GM19463 (cell line): Measurements from ENCODE around the gene MRPS18A.
"Not testable (repeated sequence)": the region's sequence is repeated elsewhere in the genome, so short reads cannot be mapped to it uniquely, and the experiment has no call there.

Source experiments
- ATAC-seq: cut with Tn5 transposase; IDR thresholded peaks from one replicate; pipeline ENCODE4 v1.9.1; 2021; ENCODE audit warnings: mild to moderate bottlenecking, moderate library complexity; ENCODE audit not compliant: unreplicated experiment

MRPS18A gene

DNA sequence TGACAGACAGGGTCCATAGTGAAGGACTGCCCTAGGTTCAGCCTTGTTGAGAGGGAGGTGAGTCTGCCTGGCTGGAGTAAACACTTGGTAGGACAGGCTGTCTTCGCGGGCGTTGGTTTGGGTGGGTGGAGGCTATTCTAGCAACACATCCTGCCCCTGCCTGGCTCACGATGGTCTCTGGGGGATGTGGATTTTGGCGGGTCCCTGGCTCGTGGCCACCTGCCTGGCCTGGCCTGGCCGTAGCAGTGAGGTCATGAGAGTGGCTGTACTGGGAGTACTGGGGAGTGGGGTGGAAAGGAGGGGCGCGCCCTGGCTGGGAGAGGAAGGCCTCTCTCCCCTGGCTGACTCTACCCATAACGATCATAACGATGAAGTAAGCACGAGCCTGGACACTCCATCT, 30.2 kb upstream of the MRPS18A start:
- no peak for ATAC-seq

DNA sequence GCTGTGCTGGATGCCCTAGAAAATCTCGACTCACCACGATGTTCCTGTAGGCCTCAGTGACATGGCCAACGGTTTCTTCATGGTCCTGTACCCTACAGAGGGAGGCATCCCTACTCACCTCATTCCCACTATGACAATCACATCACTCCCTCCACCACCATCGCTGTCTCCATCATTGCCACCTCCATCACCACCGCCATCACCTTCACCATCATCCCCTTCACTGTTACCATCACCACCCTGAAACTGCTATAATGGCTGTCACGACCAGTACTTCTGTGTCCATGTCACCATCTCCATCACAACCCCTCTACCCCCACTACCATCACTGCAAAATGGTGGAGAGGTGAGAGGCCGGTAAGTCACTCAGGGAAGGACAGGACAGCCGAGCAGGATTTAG, 29.8 kb upstream of the MRPS18A start:
- ATAC-seq, result no peak

DNA sequence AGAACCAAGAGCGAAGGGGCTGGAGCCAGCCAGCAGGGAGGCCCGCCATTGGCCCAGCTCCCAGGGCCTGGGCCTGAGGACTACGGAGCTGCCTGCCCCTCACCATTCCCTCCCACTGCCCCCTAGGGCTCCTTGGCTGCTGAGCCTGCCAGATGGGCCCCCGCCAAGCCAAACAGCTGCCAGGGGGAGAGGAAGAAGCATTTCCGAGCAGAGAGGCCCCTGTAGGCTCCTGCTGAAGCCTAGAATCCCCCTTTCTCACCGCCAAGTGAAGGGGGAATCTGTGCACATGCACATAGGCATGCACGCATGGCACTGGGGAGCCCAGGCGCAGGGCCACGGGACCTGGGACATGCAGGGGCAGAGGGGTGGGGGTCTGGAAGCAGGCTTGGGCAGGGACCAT, 28.5 kb upstream of the MRPS18A start:
- no peak for ATAC-seq

DNA sequence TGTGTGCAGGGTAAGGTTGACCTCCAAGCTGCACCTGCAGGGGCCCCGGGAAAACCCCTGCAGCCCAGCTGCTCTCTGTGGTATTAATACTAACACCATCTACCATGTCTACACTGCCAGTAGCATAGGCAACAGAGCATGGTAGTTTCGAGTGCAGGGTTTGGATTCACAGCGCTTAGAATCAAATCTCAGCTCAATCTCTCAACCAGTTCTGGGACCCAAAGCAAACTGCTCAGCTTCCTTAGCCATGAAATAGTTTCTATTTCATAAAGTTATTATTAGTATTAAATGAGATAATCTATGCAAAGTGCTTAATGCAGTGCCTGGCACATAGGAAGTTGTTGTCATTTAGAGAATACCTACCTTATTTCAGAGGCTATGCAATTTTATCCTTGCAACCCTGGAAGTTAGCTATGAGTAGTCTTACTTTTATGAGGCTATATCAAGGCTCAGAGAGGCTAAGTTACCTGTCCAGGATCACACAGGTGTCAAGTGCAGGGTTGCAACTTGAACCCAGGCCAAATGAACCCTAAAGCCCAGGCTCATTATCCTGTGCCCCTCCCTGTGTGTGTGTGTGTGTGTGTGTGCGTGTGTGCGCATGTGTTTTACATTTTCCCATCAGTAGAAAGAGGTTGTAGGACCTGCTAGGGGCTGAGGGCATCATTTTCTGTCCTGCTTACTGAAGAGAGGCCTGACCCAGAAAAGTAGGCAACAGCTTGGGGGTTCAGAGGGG, 27.6 kb upstream of the MRPS18A start:
- peak; percentile 89 for ATAC-seq

DNA sequence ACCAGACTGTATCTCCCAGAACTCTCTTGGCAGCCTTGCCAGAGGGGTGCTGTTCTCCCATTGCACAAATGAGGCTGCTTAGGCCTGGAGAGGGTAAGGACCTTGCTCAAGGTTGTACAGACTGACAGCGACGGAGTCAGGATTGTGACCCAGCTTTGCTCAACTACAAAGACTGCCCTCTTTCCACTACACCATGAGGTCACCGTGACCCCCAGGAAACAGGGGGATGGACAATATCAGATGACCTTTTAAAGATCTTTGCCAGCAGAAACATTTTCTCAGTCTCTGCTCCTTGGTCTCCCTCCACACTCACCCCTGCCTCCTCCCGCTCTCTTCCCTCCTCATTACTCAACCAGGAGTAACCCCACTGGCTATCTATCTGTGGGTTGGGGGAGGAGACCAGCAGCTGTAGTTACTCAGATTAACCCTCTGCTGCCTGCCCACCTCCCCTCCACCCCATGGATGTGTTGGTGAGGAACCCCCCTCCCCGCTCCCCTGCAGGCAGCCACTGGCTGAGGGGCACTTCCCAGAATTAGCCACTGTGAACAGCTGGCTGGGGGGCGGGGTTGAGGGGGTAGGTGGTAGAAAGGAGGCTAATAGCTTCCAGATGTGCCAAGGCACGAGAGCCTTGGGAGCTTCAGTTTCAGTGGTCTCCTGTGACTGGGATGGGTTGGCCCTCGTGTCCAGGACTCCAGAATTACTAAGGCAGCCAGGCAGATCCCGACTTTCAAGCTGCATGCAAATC, 26.9 kb upstream of the MRPS18A start:
- ATAC-seq, result peak; percentile 22

DNA sequence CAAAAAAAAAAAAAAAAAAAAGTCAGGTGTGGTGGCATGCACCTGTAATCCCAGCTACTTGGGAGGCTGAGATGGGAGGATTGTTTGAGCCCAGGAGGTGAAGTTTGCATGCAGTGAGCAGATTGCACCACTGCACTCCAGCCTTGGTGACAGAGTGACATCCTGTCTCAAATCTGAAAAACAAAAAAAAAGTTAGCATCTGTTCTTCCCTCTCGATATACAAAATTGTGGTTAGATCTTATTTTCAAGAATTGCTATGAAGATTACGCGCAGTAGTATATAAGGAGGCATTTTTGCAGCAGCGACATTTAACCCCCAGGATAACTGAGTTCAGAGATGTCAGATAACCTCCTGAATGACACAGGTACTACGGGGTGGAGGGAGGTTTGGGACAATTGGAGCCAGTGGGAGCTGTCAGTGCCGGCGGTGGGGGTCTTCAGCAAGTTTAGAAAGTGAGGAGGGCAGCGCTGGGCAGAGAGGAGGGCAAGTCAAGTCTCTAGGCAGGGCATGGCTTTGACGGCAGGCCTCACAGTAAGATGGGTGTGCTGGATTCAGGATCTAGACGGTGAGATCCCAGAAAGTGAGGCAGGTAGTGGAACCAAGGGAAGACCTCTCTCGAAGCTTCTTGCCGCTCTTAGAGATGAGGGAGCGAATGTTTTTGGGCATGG, 26.2 kb upstream of the MRPS18A start:
- no peak for ATAC-seq

DNA sequence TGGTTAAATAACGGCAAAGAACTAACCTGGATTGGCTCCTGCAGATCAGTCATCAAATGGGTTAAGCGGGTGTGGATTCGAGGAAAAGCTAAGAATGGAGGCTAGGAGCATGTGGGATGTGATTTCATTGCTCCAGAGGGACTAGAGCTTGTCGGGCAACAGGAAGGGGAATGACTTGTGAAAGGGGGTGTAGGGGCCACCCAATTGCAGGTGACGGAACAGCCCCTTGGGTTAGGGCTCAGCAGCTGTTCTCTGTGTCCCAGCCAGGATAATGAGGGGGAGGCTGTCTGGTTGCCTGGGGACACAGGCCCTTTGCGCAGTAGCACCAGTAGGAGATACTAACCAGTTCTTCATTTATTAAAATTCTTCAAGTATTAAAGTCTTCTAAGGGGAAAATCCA, 25.0 kb upstream of the MRPS18A start:
- ATAC-seq, result no peak

DNA sequence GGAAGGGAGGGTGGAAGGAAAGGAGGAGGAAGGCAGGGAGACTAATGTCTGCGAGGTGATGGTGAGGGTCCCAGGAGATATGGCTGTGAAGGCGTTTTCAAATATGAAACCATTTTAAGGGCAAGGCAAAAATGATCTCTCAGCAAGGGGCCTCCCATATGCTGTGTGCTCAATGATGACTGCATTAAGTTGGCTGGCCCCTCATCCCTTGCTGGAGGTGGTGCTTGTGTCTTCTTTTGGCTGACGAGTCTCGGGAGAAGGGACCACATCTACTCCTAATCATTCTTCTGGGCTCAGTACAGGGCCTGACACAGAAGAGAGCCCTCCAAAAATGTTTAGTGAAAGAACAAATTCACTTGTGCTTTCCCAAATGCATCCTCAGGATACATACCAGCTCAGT, 23.0 kb upstream of the MRPS18A start:
- ATAC-seq, result no peak

DNA sequence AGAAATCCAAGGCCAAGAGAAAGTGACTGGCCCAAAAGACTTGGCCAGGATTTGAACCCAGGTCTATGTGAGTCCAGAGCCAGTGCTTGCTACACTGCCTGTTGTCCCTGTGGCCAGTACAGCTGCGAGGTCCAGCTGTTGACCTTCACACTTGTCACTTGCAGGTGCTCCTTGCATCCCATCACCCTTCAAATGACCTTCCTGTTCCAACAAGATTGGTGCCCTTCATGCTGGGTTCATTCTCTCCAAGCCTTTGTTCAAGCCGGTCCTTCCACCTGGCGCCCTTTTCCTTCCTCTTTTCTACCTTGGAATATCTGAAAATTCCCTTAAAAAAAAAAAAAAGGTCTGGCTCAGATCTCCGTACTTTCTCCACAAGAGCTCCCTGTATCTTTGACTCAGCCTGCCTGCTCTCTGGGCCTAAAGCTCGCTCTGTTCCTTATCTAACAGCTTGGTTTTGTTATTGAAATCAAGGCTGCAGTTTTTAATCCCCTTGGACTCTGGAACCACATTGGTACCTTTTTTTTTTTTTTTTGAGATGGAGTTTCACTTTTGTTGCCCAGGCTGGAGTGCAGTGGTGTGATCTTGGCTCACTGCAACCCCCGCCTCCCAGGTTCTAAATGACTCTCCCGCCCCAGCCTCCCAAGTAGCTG, 22.2 kb upstream of the MRPS18A start:
- no peak for ATAC-seq

DNA sequence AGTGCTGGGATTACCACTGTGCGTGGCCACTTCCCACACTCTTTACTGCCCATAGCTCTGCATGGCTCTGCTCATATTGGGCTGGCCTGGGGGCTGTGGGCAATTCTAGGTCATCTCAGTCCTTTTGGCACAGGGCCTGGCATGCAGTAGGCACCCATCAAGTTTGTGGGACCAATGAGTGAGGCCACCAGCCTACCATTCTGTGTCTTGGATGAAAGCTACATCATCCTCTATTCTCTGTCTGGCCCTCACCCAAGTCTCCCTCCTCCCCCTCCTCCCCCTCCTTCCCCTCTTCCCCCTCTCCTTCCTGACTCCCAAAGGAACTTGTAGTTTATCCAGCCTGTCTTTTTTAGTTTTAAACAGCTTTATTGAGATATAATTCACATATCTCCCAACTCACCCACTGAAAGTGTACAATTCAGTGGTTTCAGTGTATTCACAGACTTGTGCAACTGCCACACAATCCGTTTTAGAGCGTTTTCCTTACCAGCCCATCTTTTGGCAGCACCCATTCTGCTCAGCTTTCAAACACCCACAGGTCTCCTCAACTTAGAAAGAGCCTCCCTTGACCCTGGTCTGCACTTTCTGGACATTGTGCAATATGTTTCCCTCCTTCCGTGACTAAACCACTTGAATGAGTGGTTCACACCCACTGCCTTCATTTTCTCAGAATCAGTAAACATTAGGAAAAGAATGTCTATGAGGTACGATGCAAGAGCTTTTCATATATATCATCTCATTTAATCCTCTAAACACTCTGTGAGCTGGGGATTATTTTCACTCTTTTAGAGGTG, 21.5 kb upstream of the MRPS18A start:
- no peak for ATAC-seq

DNA sequence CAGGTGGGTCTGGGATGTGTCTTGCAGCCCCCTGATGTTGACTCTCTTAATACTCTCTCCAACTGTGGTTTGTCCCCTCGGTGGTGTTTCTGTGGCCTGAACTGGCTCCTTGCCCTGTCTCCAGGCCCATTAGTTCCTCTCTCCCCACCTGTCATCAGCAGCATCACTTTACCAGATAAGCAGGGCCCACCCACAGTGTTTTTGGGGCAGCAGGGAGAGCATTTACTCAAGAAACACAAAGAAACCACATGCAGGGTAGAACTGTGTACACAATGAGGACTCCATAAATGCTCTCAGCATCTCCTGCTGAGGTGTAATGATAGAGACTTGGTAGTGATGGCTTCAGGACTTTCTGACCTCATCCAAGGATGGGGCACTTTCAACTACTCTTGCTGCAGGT, 20.2 kb upstream of the MRPS18A start:
- ATAC-seq, result no peak

DNA sequence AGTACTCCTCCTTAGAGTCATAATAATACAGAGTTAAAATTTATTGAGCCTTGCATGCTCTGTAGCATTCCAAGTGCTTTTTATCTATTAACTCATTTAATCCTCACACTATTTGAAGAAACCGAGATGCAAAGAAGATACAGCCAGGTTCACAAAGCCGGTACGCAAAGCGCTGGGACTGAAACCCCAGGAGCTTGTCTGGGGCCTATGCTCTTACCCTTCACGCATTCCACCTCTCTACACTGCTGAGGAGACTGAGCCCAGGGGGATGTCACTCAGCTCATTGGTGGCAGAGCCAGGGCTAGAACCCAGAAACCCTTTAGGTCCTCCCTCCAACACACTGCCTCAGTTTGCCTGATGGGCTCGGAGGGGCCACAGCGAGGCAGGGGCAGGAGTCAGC, 19.7 kb upstream of the MRPS18A start:
- no peak for ATAC-seq

DNA sequence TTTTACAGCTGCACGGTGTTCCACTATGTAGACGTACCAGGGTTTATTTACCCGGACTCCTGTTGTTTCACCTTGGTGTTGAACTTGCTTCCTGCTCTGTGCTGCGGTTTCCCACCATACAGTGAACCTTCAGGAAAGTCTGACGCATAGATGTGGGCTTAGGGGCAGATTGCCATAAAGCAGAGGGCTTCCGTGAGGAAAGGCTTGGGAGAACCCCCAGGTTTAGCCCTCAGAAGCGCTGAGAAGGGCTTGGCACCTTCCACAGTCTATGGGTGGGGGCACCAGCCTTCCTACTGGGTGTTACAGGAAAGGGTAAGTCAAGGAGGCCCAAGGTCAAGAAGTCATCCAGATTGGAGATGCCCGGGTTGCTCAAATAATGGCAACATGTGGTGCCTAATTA, 19.2 kb upstream of the MRPS18A start:
- no peak for ATAC-seq

DNA sequence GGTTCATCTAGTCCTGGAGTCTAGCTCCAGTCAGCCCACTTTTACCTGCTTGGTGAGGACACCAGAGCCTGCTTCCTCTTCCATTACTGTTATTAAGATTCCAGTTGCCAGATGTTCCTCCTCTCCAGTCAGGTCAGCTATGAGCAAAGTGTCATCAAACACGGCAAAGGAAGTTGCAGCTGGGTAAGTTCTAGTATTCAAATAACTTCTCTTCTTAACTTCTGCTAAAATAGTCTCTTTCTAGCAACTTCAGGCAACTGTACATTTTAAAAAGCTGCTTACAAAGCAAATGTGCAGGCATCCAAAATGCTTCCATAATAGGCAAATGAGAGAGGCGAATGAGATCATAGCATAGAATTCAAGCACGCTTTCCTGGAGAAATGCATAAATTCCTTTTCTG, 18.4 kb upstream of the MRPS18A start:
- no peak for ATAC-seq

DNA sequence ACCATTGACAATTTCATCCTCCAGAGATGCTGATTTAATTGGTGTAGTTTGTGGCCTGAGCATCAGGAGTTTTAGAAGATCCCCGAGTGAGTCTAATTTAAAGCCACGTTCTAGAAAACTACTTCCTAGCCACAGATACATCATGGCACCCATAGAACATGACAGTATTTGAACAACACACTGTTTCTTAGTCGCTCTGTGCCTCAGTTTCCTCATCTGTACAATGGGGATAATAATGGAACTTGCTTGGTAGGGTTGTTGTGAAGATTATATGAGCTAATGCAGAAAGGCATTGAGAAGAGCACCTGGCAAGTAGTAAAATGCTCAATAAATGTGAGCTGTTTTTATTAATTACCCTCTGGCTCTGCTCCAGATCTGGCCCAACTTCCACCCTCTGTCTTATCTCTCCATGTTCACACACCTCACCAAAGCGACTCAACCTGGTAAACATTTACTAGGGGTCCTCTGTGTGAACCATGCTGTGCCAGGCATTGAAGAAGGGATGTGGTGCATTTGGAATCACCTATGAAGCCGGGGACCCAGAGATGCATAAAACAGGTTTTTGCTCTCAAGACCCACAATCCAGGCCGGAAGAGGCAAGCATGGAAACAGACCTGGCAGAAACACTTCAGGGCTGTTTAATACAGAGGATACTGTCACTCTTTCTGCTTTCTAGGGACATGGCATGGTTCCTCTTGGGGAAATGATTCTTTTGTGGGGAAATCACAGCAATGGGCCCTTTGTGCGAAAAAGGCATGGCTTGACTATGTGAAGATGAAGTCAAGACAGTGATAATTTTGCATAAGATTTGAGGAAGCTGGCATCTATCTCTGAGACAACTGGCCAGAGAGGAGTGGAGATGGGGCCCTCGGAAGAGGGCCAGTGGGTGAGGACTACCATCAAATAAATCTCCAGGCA, 16.2 kb upstream of the MRPS18A start:
- ATAC-seq, result no peak

DNA sequence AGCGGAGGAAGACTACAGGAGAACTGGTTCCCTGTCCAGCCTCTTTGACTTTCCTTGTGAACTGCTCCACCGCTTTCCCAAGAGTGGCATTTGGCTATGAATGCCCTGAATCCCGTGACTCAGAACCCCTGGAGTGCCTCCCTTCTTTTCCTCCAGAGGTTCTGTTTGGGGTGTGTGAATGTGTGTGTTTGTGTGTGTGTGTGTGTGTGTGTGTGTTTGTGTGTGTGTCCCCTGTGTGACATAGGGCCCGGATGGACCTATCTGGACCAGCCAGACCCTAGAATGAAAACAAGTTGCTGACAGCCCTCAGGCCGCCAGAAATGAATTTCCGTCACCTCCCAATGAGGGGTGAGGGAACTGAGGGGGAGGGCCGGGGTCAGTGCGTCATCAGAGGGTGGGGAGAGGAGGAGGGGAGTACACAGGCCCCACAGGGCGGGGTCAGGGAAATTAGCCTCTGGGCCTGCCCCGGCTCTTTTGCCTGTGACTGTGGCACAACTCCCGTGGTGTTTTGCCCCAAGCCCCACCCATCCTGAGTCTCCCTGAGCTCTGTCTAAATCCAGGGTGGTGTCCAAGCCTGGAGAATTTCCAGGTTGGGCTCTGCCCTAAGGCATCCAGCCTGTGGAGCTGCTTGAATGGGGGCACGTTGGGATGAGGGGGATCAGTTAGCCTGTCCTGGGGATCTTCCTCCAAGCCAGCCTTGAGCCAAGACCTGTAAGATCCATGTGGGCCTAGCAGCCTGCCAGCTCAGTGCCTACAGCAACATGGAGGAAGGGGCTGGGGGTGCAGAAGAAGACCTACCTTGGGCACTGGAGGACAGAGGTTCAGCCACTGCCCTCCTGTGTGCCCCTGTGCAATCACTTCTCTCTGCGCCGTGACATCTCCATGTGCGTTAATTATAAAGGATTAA, 15.2 kb upstream of the MRPS18A start:
- ATAC-seq, result peak; percentile 85

DNA sequence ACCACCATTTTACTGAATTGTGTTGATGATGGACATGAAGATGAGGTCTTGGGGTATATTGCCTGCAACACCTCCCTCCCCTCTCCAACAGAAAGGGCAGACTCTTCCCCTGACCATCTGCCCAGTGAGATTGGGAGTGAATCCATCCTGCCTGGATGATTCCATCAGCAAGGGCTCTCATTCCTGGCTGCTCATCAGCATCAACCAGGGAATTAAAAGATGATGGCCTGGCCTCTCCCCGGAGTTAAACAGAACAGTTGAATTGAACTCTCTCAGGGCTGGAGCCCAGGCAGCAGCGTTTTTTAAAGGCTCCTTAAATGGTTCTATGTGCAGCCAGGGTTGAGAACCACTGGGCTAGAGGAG, 14.6 kb upstream of the MRPS18A start:
- no peak for ATAC-seq

DNA sequence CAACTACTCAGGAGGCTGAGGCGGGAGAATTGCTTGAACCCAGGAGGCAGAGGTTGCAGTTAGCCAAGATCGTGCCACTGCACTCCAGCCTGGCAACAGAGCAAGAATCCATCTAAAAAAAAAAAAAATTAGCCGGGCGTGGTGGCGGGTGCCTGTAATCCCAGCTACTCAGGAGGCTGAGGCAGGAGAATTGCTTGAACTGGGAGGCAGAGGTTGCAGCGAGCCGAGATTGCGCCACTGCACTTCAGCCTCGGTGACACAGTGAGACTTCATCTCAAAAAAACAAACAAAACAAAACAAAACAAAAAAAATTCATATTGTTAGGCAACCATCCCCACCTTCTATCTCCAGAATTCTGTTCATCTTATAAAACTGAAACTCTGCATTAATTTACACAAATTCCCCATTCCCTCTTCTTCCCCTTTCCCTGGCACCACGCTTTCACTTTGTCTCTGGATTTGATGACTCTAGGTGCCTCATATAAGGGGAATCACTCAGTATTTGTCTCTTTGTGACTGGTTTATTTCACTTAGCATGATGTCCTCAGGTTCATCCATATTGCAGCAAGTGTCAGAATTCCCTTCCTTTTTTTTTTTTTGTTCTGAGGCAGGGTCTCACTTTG, 13.5 kb upstream of the MRPS18A start:
- ATAC-seq, result not testable (repeated sequence)
